NCI-H1092 (cell line): ENCODE measurements around the gene PCDHGB2.
"Not testable (repeated sequence)": the region's sequence is repeated elsewhere in the genome, so short reads cannot be mapped to it uniquely, and the experiment has no call there.

ENCODE experiments used
- DNase-seq: peaks from one replicate; lab custom pipeline; 2025; lab: John Stamatoyannopoulos, UW

PCDHGB2 gene

DNA sequence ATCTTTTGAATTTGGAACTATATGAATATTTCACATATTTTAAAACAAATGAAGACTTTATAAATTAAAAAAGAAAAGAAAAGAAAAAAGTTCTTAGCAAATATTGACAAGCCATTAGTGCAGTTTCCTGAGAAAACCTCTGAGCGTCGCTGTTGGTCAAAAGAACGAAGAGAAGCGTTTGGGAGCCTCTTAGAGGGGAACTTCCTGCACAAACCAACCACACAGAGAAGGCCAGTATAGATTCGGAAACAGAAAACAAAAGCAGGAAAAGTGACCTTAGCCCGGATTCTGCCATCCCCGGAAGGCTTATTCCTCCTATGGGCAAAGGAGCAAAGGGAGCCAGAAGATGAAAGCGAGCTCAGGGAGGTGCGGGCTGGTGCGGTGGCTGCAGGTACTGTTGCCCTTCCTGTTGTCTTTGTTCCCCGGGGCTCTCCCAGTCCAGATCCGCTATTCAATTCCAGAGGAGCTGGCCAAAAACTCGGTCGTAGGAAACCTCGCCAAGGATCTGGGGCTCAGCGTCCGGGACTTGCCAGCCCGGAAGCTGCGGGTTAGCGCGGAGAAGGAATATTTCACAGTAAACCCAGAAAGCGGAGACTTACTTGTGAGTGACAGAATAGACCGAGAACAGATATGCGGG, at the start of gene PCDHGB2:
Gene PCDHGB2 (plus strand): TSS at position 205 of the 637 bp plus-strand sequence. CDS start 142 bp downstream, at position 347.
- DNase-seq = no peak

GRCh38 chr5:141313711-141314110, 46.1 kb upstream of the PCDHGB2 start:
- no peak for DNase-seq

DNA sequence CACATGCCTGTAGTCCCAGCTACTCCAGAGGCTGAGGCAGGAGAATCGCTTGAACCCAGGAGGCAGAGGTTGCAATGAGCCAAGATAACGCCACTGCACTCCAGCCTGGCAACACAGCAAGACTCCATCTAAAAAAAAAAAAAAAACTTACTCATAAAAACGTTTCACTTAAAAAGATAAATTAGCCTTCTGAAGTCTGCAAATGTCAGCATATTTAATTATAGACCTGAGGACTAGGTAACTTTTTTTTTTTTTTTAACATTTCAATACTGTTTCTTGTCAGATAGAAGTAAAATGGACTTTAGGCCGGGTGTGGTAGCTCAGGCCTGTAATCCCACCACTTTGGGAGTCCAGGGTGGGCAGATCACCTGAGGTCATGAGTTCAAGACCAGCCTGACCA, 42.8 kb upstream of the PCDHGB2 start:
- not testable (repeated sequence) for DNase-seq

GRCh38 chr5:141319202-141319601, 40.6 kb upstream of the PCDHGB2 start:
- no peak for DNase-seq

- no peak for DNase-seq
These were observed 40.1 kb upstream of the PCDHGB2 start for GRCh38 chr5:141319699-141320098.

DNA sequence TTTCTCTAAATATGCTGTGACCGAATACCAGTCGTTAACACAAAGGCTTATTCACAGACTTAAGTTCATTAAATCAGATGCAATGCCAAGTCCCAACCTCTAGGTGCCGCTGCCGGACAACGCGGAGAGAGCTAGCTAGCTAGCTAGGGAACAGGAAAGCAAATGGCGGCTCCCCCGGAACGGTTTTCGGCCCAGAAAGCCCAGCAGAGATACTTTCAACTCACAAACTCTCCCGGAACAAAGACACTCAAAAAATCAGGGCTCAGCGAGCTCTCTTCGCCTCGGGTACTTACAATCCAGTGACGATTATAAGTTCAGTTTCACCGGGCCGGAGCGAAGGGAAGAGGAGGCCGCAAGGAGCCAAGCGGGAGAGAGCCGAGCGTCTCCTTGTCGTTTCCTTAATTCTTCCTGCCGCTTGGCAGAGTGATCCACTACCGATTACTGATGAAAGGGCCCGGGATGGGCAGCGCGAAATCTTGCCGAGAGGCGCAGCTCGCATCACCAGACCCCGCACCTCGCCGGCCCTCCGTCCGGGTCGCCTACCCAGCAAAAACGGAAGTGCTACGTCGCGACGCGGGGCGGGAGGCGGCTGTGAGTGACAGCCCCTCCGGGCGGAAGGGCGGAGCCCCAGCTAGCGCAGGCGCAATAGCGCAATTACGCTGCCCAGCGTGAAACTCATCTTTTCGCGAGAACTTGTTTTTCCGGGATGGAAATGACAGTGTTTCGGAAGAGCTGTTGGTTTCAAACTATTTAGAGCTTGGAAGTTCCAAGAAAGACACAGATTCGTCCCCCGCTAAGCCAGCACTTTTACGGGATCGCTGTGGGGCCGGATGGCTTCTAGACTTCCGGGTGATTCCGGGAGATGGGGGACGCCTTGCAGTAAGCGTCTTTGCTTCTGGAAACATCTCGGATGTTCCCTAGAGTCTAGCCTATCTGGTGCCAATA, 39.3 kb upstream of the PCDHGB2 start, which contains the start of gene TAF7:
Gene TAF7 (minus strand): TSS at position 560 of the 945 bp plus-strand sequence. CDS start 740 bp downstream, outside the sequence.
- peak; percentile 86 for DNase-seq

- DNase-seq = no peak
These were observed 37.5 kb upstream of the PCDHGB2 start for GRCh38 chr5:141322261-141322660.

GRCh38 chr5:141326088-141326854, 33.5 kb upstream of the PCDHGB2 start:
- DNase-seq = no peak

DNA sequence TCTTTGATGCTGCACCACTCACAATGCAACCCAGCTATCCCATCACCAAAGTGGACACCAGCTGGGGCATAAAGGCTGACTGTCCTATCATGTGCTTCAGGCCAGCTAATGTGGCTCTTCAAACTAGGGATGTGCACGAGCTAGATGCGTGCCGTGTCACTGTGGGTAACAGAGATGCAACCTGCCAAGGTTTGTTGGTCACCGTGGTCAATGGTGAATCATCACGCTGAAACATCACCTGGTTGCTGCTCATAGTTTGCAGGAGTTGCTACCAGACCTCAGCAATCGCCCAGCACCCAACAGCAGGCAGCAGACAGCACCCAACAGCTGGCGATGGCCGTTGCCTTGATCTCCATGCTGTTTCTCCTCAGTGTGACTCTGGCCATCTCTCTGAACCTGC, 31.6 kb upstream of the PCDHGB2 start:
- no peak for DNase-seq

DNA sequence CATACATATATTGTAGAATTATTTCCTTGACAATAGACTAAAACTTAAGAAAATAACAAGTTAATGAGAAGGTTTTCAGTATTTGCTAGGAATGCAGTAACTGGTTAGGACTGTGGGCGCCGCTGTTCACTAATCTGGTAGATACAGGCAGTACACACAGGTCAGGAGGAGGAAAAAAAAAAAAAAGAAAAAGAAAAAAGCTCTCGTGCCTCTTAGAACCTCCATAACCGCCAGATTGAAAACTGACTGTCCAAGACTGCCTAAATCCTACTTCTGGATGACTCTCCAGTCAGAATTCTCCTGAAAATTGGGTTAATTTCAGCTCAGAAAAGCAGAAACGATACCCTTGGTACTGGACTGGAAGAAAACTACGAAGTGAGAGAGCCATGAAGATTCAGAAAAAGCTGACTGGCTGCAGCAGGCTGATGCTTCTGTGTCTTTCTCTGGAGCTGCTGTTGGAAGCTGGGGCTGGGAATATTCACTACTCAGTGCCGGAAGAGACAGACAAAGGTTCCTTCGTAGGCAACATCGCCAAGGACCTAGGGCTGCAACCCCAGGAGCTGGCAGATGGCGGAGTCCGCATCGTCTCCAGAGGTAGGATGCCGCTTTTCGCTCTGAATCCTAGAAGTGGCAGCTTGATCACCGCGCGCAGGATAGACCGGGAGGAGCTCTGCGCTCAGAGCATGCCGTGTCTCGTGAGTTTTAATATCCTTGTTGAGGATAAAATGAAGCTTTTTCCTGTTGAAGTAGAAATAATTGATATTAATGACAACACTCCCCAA, 29.3 kb upstream of the PCDHGB2 start, which contains the start of gene PCDHGA1:
Gene PCDHGA1 (plus strand): TSS at position 216 of the 782 bp plus-strand sequence.
- DNase-seq = no peak

DNA sequence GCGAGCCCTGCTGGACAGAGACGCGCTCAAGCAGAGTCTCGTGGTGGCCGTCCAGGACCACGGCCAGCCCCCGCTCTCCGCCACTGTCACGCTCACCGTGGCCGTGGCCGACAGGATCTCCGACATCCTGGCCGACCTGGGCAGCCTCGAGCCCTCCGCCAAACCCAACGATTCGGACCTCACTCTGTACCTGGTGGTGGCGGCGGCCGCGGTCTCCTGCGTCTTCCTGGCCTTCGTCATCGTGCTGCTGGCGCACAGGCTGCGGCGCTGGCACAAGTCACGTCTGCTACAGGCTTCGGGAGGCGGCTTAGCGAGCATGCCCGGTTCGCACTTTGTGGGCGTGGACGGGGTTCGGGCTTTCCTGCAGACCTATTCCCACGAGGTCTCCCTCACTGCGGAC, 27.2 kb upstream of the PCDHGB2 start:
- not testable (repeated sequence) for DNase-seq

- DNase-seq = no peak
These were observed 21.1 kb upstream of the PCDHGB2 start, which contains the start of gene PCDHGA2 for GRCh38 chr5:141338538-141339306. Gene PCDHGA2, plus strand, starts transcription at chr5:141338760.

DNA sequence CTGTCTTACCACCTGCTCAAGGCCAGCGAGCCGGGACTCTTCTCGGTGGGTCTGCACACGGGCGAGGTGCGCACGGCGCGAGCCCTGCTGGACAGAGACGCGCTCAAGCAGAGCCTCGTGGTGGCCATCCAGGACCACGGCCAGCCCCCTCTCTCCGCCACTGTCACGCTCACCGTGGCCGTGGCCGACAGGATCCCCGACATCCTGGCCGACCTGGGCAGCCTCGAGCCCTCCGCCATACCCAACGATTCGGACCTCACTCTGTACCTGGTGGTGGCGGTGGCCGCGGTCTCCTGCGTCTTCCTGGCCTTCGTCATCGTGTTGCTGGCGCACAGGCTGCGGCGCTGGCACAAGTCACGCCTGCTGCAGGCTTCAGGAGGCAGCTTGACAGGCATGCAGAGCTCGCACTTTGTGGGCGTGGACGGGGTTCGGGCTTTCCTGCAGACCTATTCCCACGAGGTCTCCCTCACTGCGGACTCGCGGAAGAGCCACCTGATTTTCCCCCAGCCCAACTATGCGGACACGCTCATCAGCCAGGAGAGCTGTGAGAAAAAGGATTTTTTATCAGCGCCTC, 18.9 kb upstream of the PCDHGB2 start:
- DNase-seq = not testable (repeated sequence)

GRCh38 chr5:141342773-141343172, 17.0 kb upstream of the PCDHGB2 start:
- DNase-seq = no peak

GRCh38 chr5:141343242-141343952, 16.4 kb upstream of the PCDHGB2 start, which contains the start of gene PCDHGA3:
Gene PCDHGA3, plus strand, starts transcription at chr5:141343829. Its CDS starts 205 bp downstream, at chr5:141344034.
- DNase-seq = no peak

DNA sequence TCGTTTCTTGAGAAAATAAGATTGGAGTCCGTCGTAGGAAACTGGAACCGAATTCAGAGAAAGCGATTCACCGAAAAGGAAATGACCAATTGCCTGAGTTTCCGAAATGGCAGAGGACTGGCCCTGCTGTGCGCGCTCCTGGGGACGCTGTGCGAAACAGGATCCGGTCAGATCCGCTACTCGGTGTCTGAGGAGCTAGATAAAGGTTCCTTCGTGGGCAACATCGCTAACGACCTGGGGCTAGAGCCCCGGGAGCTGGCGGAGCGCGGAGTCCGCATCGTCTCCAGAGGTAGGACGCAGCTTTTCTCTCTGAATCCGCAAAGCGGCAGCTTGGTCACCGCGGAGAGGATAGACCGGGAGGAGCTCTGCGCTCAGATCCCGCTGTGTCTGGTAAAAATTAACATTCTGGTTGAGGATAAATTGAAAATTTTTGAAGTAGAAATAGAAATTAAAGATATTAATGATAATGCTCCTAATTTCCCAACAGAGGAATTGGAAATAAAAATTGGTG, 15.8 kb upstream of the PCDHGB2 start:
- DNase-seq = no peak

DNA sequence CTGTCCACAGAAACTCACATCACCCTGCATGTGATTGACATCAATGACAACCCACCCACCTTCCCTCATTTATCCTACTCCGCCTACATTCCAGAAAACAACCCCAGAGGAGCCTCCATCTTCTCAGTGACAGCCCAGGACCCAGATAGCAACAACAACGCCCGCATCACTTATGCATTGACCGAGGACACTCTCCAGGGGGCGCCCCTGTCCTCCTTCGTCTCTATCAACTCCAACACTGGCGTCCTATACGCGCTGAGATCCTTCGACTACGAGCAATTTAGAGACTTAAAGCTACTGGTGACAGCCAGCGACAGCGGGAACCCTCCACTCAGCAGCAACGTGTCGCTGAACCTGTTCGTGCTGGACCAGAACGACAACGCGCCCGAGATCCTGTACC, 14.5 kb upstream of the PCDHGB2 start:
- DNase-seq = no peak

- not testable (repeated sequence) for DNase-seq
These were observed 13.8 kb upstream of the PCDHGB2 start for GRCh38 chr5:141346017-141346416.
